Activated T-helper 17 cell treated with anti-CD3 and anti-CD28 coated beads, Interleukin-2, amount 50 U/mL, for 72 hours (primary cell): ENCODE results near the gene TOMM40L. TPM values are rescaled to one million over a fixed set of nuclear protein-coding genes. Genes with fewer than 3 reads are reported as not detected.
A peak's percentile ranks its signal among the peaks of the same experiment; 100 is the strongest.
"Not testable (repeated sequence)": the region's sequence is repeated elsewhere in the genome, so short reads cannot be mapped to it uniquely, and the experiment has no call there.

ENCODE experiments used
- ATAC-seq: fragments of 150-1000 bp; cut with Tn5 transposase; replicated peaks from 2 replicates; pipeline ENCODE4 v1.10.0; 2021; ENCODE audit warnings: mild to moderate bottlenecking, moderate library complexity
- H3K27ac Mint-ChIP-seq: one replicate; pipeline ENCODE4 v1.8.0; 2022; ENCODE audit warnings: mixed read lengths
- H3K27me3 Mint-ChIP-seq: one replicate; pipeline ENCODE4 v1.8.0; 2022; ENCODE audit warnings: mixed read lengths
- H3K36me3 Mint-ChIP-seq: one replicate; pipeline ENCODE4 v1.8.0; 2022; ENCODE audit warnings: low read depth, mild to moderate bottlenecking, mixed read lengths
- H3K4me1 Mint-ChIP-seq: one replicate; pipeline ENCODE4 v1.8.0; 2022; ENCODE audit warnings: mixed read lengths
- H3K4me3 Mint-ChIP-seq: one replicate; pipeline ENCODE4 v1.8.0; 2022; ENCODE audit warnings: mild to moderate bottlenecking, mixed read lengths
- H3K9me3 Mint-ChIP-seq: one replicate; pipeline ENCODE4 v1.8.0; 2022; ENCODE audit warnings: mixed read lengths
- total RNA-seq, 2 donors: library from RNA; stranded (reverse); gene quantifications; one replicate each; pipeline ENCODE4 v1.2.3, GENCODE V29; 2022

The TOMM40L gene
- total RNA-seq, 2 donors from 2014 or later, result 9.2 to 20.2 TPM

GRCh38 chr1:161223805-161224694, 1.8 kb upstream of the TOMM40L start:
- ATAC-seq, result no peak
- peaks cover 17% of the 10 kb centered on the region for H3K36me3 Mint-ChIP-seq
- no peaks in the 10 kb centered on the region for H3K27me3 Mint-ChIP-seq
- no peak overlapping the region for H3K4me3 Mint-ChIP-seq
- H3K27ac Mint-ChIP-seq, result peak overlapping the region; percentile 68
- peaks cover 22% of the 10 kb centered on the region for H3K4me1 Mint-ChIP-seq
- H3K9me3 Mint-ChIP-seq, result no peaks in the 10 kb centered on the region

- not testable (repeated sequence) for H3K9me3 Mint-ChIP-seq, H3K27me3 Mint-ChIP-seq, H3K4me3 Mint-ChIP-seq, ATAC-seq, H3K27ac Mint-ChIP-seq
- Mint-ChIP-seq H3K4me1 (peaks cover 22% of the 10 kb centered on the region), H3K36me3 (peaks cover 24% of the 10 kb centered on the region)
These were observed 1.2 kb upstream of the TOMM40L start for GRCh38 chr1:161224695-161225087.

- Mint-ChIP-seq H3K27ac (peak overlapping the region; percentile 96), H3K9me3 (no peaks in the 10 kb centered on the region), H3K4me3 (peak overlapping the region; percentile 98), H3K36me3 (peaks cover 28% of the 10 kb centered on the region), H3K27me3 (no peaks in the 10 kb centered on the region), H3K4me1 (peaks cover 22% of the 10 kb centered on the region)
- no peak for ATAC-seq
These were observed 704 bp upstream of the TOMM40L start for GRCh38 chr1:161225178-161225533.

- no peak for ATAC-seq
- Mint-ChIP-seq H3K4me3 (peak overlapping the region; percentile 98), H3K27ac (peak overlapping the region; percentile 96)
These were observed 456 bp downstream of the TOMM40L start for GRCh38 chr1:161226320-161226711.

GRCh38 chr1:161226759-161227158, 899 bp downstream of the TOMM40L start:
- Mint-ChIP-seq H3K36me3 (peaks cover 36% of the 10 kb centered on the region), H3K4me3 (peak overlapping the region; percentile 98), H3K27me3 (no peaks in the 10 kb centered on the region), H3K4me1 (peaks cover 22% of the 10 kb centered on the region), H3K27ac (peak overlapping the region; percentile 80), H3K9me3 (no peaks in the 10 kb centered on the region)
- no peak for ATAC-seq

More at GRCh38 chr1:161226320-161226711, 456 bp downstream of the TOMM40L start:
- Mint-ChIP-seq H3K27me3 (no peaks in the 10 kb centered on the region), H3K4me1 (peaks cover 22% of the 10 kb centered on the region), H3K9me3 (no peaks in the 10 kb centered on the region), H3K36me3 (peaks cover 36% of the 10 kb centered on the region)

GRCh38 chr1:161227196-161227871, 1.5 kb downstream of the TOMM40L start:
- Mint-ChIP-seq H3K4me3 (peak overlapping the region; percentile 98), H3K9me3 (no peaks in the 10 kb centered on the region), H3K36me3 (peaks cover 36% of the 10 kb centered on the region), H3K27ac (peak overlapping the region; percentile 80), H3K27me3 (no peaks in the 10 kb centered on the region), H3K4me1 (peaks cover 22% of the 10 kb centered on the region)
- ATAC-seq, result peak; percentile 54

GRCh38 chr1:161228032-161228431, 2.2 kb downstream of the TOMM40L start:
- Mint-ChIP-seq H3K36me3 (peaks cover 36% of the 10 kb centered on the region), H3K27me3 (no peaks in the 10 kb centered on the region)

GRCh38 chr1:161229896-161230295, 4.0 kb downstream of the TOMM40L start:
- ATAC-seq, result no peak
- H3K27ac Mint-ChIP-seq, result peak overlapping the region; percentile 41
- H3K36me3 Mint-ChIP-seq, result peaks cover 36% of the 10 kb centered on the region
- H3K4me3 Mint-ChIP-seq, result no peak overlapping the region
- peaks cover 22% of the 10 kb centered on the region for H3K4me1 Mint-ChIP-seq
- no peaks in the 10 kb centered on the region for H3K27me3 Mint-ChIP-seq
- no peaks in the 10 kb centered on the region for H3K9me3 Mint-ChIP-seq

More at GRCh38 chr1:161228032-161228431, 2.2 kb downstream of the TOMM40L start:
- Mint-ChIP-seq H3K4me3 (peak overlapping the region; percentile 98), H3K9me3 (no peaks in the 10 kb centered on the region), H3K4me1 (peaks cover 22% of the 10 kb centered on the region), H3K27ac (peak overlapping the region; percentile 80)
- ATAC-seq, result no peak

- Mint-ChIP-seq H3K27ac (no peak overlapping the region), H3K27me3 (no peaks in the 10 kb centered on the region), H3K36me3 (peaks cover 35% of the 10 kb centered on the region), H3K4me3 (no peak overlapping the region), H3K9me3 (no peaks in the 10 kb centered on the region), H3K4me1 (peaks cover 15% of the 10 kb centered on the region)
- ATAC-seq, result no peak
These were observed 4.9 kb downstream of the TOMM40L start for GRCh38 chr1:161230762-161231161.

GRCh38 chr1:161233102-161233501, 7.2 kb downstream of the TOMM40L start:
- Mint-ChIP-seq H3K27me3 (no peaks in the 10 kb centered on the region), H3K9me3 (no peaks in the 10 kb centered on the region), H3K4me1 (no peaks in the 10 kb centered on the region), H3K36me3 (peaks cover 27% of the 10 kb centered on the region), H3K4me3 (no peak overlapping the region), H3K27ac (no peak overlapping the region)
- no peak for ATAC-seq

GRCh38 chr1:161235957-161236775, 10.3 kb downstream of the TOMM40L start:
- Mint-ChIP-seq H3K9me3 (no peaks in the 10 kb centered on the region), H3K4me1 (no peaks in the 10 kb centered on the region), H3K4me3 (no peak overlapping the region), H3K27ac (no peak overlapping the region), H3K36me3 (no peaks in the 10 kb centered on the region), H3K27me3 (peaks cover 12% of the 10 kb centered on the region)
- ATAC-seq, result no peak

GRCh38 chr1:161238039-161238473, 12.2 kb downstream of the TOMM40L start, which contains the start of gene NR1I3:
NR1I3 (minus strand) TSS chr1:161238203; CDS start chr1:161236565, 1,638 bp downstream.
- H3K4me3 Mint-ChIP-seq, result no peak within 1 kb of the TSS
- ATAC-seq, result no peak
- H3K36me3 Mint-ChIP-seq, result no peaks in the 10 kb centered on the region
- H3K27me3 Mint-ChIP-seq, result peaks cover 12% of the 10 kb centered on the region
- H3K27ac Mint-ChIP-seq, result no peak within 1 kb of the TSS
- H3K4me1 Mint-ChIP-seq, result no peaks in the 10 kb centered on the region
- H3K9me3 Mint-ChIP-seq, result no peaks in the 10 kb centered on the region

- ATAC-seq, result no peak
- no peak overlapping the region for H3K27ac Mint-ChIP-seq
- H3K27me3 Mint-ChIP-seq, result peaks cover 12% of the 10 kb centered on the region
- no peaks in the 10 kb centered on the region for H3K36me3 Mint-ChIP-seq
- H3K9me3 Mint-ChIP-seq, result no peaks in the 10 kb centered on the region
- no peak overlapping the region for H3K4me3 Mint-ChIP-seq
- H3K4me1 Mint-ChIP-seq, result no peaks in the 10 kb centered on the region
These were observed 15.8 kb downstream of the TOMM40L start for GRCh38 chr1:161241682-161242081.

- ATAC-seq, result no peak
- Mint-ChIP-seq H3K27ac (no peak overlapping the region), H3K4me3 (no peak overlapping the region), H3K27me3 (peaks cover 12% of the 10 kb centered on the region), H3K36me3 (no peaks in the 10 kb centered on the region), H3K9me3 (no peaks in the 10 kb centered on the region), H3K4me1 (no peaks in the 10 kb centered on the region)
These were observed 16.5 kb downstream of the TOMM40L start for GRCh38 chr1:161242313-161242712.
